ENCODE results near the gene NIM1K. TPM values are rescaled to one million over a fixed set of nuclear protein-coding genes. Genes with fewer than 3 reads are reported as not detected.
"Not testable (repeated sequence)": the region's sequence is repeated elsewhere in the genome, so short reads cannot be mapped to it uniquely, and the experiment has no call there.

Gene NIM1K
- total RNA-seq, 4 donors from 2014 or later: 0.42 to 2.3 (median 1.6) TPM

DNA sequence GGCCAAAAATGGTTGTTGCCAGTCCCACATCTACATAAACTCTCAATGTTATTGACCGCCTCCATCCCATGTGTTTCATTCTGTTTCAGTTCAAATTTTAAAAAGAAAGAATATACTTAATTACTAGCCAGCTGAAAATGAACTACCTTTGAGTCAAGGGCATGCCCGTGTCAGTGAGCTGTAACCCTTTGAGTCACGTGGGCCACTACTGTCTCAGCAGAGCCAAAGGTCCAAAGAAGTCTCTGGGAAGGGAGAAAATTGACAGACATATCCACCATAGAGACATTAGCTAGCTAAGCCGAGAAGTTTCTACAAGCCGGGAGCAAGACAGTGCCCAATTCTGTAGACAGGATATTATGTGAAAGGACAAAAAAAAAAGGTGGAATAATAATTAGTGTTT, 59.7 kb downstream of the NIM1K start:
- Histone ChIP-seq H3K36me3 (no peaks in the 10 kb centered on the region), H3K9me3 (no peaks in the 10 kb centered on the region), H3K27me3 (no peaks in the 10 kb centered on the region), H3K4me1 (no peaks in the 10 kb centered on the region), H3K27ac (replicated peaks in 1 of 4) (no peak overlapping the region), H3K4me3 (no peak overlapping the region)
- no peak for DNase-seq (ENCODE audit: extremely low spot score)
- intact Hi-C loops (cut with DNase I): no loop called here
- TF ChIP-seq, protein P1, sequence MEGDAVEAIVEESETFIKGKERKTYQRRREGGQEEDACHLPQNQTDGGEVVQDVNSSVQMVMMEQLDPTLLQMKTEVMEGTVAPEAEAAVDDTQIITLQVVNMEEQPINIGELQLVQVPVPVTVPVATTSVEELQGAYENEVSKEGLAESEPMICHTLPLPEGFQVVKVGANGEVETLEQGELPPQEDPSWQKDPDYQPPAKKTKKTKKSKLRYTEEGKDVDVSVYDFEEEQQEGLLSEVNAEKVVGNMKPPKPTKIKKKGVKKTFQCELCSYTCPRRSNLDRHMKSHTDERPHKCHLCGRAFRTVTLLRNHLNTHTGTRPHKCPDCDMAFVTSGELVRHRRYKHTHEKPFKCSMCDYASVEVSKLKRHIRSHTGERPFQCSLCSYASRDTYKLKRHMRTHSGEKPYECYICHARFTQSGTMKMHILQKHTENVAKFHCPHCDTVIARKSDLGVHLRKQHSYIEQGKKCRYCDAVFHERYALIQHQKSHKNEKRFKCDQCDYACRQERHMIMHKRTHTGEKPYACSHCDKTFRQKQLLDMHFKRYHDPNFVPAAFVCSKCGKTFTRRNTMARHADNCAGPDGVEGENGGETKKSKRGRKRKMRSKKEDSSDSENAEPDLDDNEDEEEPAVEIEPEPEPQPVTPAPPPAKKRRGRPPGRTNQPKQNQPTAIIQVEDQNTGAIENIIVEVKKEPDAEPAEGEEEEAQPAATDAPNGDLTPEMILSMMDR (IDR thresholded peaks at IDR 0.05): no peak
- no peak for TF ChIP-seq POLR2A (IDR thresholded peaks at IDR 0.05; ENCODE audit: low read depth)
- WGBS: 77% methylated on average over 5 of the region's 5 CpGs

GRCh38 chr5:43255704-43256103, 63.7 kb downstream of the NIM1K start:
- Histone ChIP-seq H3K27ac (replicated peaks in 1 of 4) (no peak overlapping the region), H3K27me3 (no peaks in the 10 kb centered on the region), H3K36me3 (no peaks in the 10 kb centered on the region), H3K4me3 (no peak overlapping the region), H3K9me3 (no peaks in the 10 kb centered on the region), H3K4me1 (no peaks in the 10 kb centered on the region)
- DNase-seq (ENCODE audit: extremely low spot score): no peak
- intact Hi-C loops (cut with DNase I): no loop called here
- TF ChIP-seq EP300 (IDR thresholded peaks at IDR 0.05) (no peak), POLR2AphosphoS5 (IDR thresholded peaks at IDR 0.05) (no peak), POLR2A (IDR thresholded peaks at IDR 0.05; ENCODE audit: low read depth) (no peak)
- TF ChIP-seq, protein P1 (IDR thresholded peaks at IDR 0.05): no peak
- WGBS: 57% methylated on average over 2 of the region's 2 CpGs

DNA sequence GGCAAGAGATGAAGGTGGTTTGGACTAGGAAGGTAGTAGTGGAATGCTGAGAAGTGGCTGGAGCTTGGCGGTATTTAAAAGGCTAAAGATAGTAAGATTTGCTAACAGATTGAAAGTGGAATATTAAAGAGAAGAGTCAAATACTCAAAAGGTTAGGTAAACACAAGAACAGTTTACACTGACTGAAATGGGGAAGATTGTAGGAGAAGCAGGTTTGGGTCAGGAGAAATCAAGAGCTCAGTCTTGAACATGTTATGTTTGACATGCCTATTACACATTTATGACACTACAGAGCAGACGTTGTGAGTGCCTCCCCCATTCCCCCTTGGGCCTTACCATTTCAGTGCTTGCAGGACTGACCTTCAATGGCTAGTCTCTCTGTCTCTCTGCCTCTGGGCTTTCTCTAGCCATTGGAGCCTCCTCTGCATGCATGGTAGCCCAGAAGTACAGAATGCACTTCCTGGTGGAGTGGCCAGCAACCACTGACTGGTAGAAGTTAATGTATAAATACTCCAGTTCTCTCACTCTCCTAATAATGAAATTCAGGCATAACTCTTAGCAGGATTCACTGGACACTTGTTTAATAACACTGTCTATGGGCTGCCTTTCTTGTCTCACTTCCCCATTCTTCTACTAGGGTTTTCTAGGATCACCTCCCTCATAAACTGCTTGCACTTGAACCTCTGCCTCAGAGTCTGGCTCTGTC, 64.4 kb downstream of the NIM1K start:
- intact Hi-C loops (cut with DNase I): no loop called here
- Histone ChIP-seq H3K9me3 (no peaks in the 10 kb centered on the region), H3K36me3 (no peaks in the 10 kb centered on the region), H3K4me3 (no peak overlapping the region), H3K27ac (replicated peaks in 1 of 4) (no peak overlapping the region), H3K27me3 (no peaks in the 10 kb centered on the region), H3K4me1 (no peaks in the 10 kb centered on the region)
- 55% methylated on average over 2 of the region's 2 CpGs for WGBS
- no peak for TF ChIP-seq POLR2AphosphoS5 (IDR thresholded peaks at IDR 0.05)
- DNase-seq (ENCODE audit: extremely low spot score): no peak

- Histone ChIP-seq H3K4me3 (no peak overlapping the region), H3K9me3 (peaks cover 0 to 3% (median 0%) of the 10 kb centered on the region in 4 donors), H3K36me3 (no peaks in the 10 kb centered on the region), H3K27me3 (no peaks in the 10 kb centered on the region), H3K4me1 (no peaks in the 10 kb centered on the region), H3K27ac (replicated peaks in 1 of 4) (no peak overlapping the region)
- intact Hi-C loops (cut with DNase I): no loop called here
- TF ChIP-seq POLR2A (IDR thresholded peaks at IDR 0.05; ENCODE audit: low read depth) (no peak), POLR2AphosphoS5 (IDR thresholded peaks at IDR 0.05) (no peak), EP300 (IDR thresholded peaks at IDR 0.05) (no peak)
- TF ChIP-seq, protein P1 (IDR thresholded peaks at IDR 0.05): no peak
- 69% methylated on average over 1 of the region's 1 CpG for WGBS
- no peak for DNase-seq (ENCODE audit: extremely low spot score)
Observed at GRCh38 chr5:43258116-43258515, 66.1 kb downstream of the NIM1K start.

GRCh38 chr5:43262269-43262668, 70.2 kb downstream of the NIM1K start:
- H3K9me3 ChIP-seq; H3K27ac ChIP-seq (replicated peaks in 1 of 4); H3K36me3 ChIP-seq; H3K4me1 ChIP-seq; H3K27me3 ChIP-seq; intact Hi-C loops (cut with DNase I); DNase-seq (ENCODE audit: extremely low spot score); H3K4me3 ChIP-seq: not testable (repeated sequence)
- WGBS: 88% methylated on average over 2 of the region's 2 CpGs

Data from esophagus muscularis mucosa (tissue), 4 donors.